Limb (tissue), 2 donors: ENCODE results near the gene DMRTC1.
"Not testable (repeated sequence)": the region's sequence is repeated elsewhere in the genome, so short reads cannot be mapped to it uniquely, and the experiment has no call there.

ENCODE experiments used
- DNase-seq, 2 donors: peaks; one replicate each; pipeline ENCODE4 v3.0.0-alpha.2; 2016; ENCODE audit errors: extremely low spot score in 2 of 2

The DMRTC1 gene, protein sequence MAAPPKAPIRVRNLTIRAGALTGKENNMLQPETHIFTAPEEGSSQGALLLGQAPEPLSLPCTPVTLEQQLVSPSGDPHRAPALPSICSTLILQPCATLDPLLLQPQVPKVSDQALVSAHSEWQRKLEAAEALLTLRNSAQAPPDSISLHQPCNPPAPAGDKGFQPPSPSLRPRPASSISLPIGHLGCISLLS

DNA sequence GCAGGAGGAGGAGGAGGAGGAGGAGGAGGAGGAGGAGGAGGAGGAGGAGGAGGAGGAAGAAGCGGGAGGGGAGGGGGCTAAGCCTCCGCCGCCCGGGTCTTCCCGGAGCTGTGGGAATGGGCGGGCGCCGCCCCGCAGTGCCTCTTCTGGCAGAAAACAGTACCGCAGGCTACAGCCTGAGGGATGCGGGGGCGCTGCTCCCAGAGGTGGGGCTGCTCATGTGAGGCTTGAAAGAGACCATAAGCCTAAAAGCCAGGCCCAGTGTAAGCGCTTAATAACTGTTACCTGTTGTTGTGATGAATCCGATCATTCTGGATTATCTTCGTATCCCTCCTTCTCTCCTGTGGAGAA, at the start of gene DMRTC1:
DMRTC1 (minus strand) TSS at position 19 of the 351 bp plus-strand sequence. CDS start 68,143 bp downstream, outside the sequence.
- DNase-seq = not testable (repeated sequence)

DNA sequence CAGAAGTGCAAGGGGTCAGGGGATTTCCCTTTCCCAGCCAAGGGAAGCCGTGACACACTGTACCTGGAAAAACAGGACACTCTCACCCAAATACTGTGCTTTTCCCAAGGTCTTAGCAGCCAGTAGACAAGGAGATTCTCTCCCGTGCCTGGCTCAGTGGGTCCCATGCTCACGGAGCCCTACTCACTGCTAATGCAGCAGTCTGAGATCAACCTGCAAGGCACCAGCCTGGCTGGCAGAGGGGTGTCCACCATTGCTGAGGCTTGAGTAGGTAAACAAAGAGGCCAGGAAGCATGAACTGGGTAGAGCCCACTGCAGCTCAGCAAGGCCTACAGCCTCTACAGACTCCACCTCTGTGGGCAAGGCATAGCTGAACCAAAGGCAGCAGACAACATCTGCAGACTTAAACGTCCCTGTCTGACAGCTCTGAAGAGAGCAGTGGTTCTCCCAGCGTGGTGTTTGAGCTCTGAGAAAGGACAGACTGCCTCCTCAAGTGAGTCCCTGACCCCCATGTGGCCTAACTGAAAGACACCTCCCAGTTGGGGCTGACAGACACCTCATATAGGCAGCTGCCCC, 37.3 kb upstream of the DMRTC1 start:
- DNase-seq = not testable (repeated sequence)

DNA sequence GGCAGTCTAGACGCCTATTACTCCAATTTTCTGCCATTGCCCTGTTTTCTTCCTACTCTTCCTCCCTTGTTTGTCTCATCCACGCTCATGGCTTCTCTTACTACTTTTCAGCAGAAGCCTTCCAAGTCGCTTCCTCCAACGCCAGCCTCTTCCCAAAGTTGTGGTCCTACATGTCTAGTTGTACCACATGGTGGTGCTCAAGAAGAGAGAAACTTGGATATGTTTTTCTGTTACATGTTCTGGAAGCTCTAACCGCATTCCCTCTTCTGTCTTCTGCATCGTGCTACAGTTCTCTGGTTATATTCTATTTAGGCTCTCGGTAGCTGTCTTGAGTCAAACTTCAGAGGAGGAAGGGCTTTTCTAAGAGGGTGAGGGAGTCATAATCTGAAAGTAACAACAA, 31.2 kb upstream of the DMRTC1 start:
- not testable (repeated sequence) for DNase-seq

DNA sequence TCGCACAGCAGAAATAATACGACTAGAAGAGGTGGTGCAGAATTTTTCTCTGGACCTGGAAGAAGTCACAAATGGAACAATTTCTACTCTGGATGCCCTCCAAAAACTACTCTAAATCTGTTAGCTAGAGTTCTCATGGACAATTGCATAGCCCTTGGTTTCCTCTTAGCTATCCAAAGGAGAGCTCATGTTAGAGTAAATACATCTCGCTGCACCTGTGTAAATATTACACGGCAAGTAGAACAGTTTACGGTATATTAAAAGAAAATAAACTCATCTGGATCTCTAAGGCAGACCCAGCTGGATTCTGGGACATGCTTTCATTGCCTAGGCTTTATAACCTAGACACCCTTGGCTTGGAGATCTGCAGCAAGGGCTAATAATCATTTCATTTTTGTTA, 28.2 kb upstream of the DMRTC1 start:
- not testable (repeated sequence) for DNase-seq

DNA sequence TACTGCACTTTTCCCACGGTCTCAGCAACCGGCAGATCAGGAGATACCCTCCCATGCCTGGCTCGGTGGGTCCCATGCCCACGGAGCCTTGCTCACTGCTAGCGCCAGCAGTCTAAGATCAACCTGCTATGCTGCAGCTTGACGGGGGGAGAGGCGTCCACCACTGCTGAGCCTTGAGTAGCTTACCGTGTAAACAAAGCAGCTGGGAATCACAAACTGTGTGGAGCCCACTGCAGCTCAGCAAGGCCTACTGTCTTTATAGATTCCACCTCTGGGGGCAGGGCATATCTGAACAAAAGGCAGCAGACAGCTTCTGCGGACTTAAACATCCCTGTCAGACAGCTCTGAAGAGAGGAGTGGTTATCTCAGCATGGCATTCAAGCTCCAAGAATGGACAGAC, 16.3 kb upstream of the DMRTC1 start:
- DNase-seq = not testable (repeated sequence)

DNA sequence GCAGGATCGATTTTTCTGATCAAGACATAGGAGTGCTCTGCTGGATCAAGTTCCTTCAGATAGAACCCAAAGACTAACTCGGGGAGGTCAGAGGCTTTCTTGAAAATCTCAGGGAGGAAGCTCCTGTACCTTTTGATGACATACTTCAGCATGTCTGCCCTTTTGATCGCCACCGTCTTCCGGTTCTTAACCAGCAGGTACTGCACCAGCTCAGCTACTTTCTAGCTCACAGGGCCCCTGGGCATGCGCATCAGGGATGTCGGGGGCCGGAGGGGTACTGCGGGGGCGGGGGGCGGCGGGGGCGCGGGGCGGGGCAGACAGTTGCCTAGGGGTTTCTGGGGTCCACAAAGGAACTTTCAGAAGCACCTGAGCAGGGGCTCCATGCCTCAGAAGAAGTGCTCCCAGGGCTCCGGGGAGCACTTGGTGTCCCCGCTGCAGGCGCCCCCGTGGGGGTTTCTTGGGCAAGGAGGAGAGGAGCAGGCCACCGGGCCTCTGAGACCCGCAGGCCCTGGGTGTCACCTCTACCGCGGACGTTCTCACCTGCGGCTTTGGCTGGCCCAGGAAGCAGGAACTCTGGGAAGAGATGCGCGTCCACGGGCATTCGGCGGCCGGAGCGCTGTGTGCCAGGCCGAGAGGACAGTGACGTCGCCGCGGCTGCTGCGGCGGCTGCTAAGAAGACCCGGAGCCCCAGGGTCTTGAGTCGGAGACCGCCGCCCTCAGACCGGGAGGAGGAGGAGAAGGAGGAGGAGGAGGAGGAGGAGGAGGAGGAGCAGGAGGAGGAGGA, 410 bp downstream of the DMRTC1 start:
- DNase-seq = not testable (repeated sequence)

DNA sequence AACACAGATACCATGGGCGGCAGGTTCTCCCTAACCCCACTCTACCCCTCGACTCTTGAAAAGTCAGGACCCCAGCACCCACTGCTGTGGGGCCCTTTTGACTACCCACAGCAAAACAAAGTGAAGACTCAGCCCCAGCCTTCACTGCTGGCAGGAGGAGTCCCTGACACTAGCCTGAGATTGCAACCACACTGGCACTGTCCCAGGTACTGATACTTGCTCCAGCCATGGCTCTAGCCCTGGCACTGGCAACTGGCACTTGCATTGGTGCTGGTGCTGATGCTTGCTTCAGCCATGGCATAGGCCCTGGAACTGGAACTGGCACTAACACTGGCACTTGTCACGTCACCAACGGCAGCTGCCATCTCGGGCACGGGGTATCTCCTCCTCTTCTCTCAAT, 1.4 kb downstream of the DMRTC1 start:
- not testable (repeated sequence) for DNase-seq

DNA sequence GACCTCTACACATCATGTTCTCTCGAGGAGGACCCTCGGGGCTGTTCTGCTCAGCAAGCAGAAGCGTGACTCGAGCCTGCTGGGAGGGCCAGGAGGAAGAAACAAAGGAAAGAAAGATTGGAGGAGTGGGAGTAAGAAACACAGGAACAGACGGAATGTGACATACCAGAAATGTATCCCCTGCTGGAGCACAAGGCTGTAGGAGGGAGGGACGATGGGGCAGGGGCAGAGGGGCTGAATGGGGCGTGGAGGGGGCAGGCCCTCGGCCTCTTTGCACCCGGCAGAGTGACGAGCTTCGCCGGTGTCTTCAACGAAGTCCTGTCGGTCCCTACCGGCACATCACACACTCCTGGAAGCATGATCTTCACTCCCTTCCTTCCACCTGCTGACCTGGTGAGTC, 5.7 kb downstream of the DMRTC1 start, which contains the start of gene FAM236A:
FAM236A (plus strand) TSS at position 301 of the 400 bp plus-strand sequence; CDS start at position 358, 57 bp downstream.
- not testable (repeated sequence) for DNase-seq

DNA sequence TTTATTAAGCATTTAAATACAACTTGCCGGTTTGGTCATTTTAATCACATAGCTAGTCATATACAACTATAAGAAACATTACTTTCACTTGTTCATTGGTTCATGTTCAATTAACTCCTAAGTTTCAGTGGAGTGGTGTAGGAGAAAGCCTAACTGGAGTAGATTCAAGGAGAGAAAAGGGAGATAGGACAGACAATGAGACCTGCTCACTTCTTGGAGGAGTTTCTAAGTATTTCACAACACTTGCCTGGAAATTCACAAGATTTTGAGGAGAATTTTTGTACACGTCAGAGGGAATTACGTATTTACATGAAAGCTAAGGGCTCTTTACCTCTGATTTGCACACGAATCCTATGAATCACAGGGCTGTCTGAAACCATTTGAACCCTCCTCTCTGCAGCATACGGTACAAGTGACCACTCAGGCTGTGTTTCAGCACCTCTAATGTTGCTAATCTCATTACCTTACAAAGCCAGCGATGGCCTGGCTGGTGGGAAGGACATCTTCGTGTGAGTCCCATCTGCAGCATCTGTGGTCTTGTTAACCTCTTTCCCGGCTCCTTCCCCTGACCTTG, 6.7 kb downstream of the DMRTC1 start:
- not testable (repeated sequence) for DNase-seq

DNA sequence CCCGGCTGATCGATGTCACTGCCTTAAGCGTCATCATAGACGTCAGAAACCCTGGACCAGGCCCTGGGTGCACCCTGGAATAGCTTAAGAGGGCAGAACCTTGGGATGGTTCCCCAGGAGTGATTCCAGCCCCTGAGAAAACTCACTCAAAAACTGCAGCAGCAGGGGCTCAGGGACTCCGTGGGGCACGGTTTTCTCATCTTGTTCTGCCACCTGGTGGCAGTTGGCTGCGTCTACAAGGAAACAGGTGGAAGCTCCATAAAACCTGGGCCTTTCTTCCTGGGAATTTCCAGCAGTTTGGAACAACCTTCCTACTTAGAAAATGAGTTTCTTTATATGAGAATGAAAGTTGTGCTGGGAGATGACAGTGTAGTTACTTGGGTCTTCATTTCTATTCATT, 7.2 kb downstream of the DMRTC1 start:
- DNase-seq = not testable (repeated sequence)

DNA sequence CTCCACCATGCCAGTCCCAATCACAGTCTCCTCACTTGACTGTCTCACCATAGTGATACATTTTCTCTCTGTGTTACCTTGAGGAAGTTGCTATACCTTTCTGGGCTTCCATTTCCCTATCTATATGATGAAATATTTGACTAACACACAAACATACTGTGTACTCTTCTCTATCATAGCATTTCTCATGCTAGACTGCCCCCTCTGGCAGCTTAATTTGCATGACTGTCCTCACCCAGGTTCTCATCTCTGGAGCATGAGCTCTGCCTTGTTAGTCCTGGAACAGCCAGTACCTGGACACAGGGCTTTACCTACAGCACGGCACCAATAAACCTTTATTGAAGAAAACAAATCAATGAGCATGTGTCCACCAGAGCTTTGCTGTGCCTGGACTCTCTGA, 11.4 kb downstream of the DMRTC1 start:
- not testable (repeated sequence) for DNase-seq

DNA sequence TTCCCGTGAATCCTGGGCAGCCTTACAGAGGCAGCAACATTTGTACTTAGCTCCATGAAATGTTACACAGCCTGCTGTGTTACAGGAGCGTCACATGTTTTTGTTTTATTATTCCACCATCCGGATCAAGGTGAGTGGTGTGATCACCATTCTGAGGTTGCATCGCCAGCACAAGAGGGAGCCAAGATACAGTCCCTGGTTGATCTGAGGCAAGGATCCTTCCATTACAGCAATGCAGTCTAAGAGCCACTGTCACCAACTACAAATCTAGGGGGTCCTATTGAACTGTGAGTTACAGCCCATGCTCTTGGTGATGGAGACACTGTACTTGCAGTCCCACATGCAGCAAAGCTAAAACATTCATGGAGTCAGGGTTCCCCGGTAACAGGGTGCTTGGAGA, 27.5 kb downstream of the DMRTC1 start:
- not testable (repeated sequence) for DNase-seq

DNA sequence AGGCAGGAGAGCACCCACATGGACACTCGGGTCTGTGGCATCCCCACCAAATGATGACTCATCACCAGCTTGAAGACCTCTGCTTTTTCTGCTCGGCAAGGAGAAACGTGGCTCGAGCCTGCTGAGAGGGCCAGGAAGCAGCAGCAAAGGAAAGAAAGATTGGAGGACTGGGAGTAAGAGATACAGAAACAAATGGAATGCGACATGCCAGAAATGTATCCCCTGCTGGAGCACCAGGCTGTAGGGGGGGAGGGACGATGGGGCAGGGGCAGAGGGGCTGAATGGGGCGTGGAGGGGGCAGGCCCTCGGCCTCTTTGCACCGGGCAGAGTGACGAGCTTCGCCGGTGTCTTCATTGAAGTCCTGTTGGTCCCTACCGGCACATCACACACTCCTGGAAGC, 31.3 kb downstream of the DMRTC1 start, which contains the start of gene FAM236C:
FAM236C (plus strand) TSS at position 301 of the 400 bp plus-strand sequence. CDS start 100 bp downstream, outside the sequence.
- DNase-seq = not testable (repeated sequence)

DNA sequence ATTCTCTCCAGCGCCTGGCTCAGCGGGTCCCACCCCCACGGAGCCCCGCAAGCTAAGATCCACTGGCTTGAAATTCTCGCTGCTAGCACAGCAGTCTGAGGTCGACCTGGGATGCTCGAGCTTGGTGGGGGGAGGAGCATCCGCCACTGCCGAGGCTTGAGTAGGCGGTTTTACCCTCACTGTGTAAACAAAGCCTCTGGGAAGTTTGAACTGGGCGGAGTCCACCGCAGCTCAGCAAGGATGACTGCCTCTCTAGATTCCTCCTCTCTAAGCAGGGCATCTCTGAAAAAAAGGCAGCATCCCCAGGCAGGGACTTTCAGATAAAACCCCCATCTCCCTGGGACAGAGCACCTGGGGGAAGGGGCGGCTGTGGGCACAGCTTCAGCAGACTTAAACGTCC, 53.9 kb downstream of the DMRTC1 start:
- DNase-seq = not testable (repeated sequence)

DNA sequence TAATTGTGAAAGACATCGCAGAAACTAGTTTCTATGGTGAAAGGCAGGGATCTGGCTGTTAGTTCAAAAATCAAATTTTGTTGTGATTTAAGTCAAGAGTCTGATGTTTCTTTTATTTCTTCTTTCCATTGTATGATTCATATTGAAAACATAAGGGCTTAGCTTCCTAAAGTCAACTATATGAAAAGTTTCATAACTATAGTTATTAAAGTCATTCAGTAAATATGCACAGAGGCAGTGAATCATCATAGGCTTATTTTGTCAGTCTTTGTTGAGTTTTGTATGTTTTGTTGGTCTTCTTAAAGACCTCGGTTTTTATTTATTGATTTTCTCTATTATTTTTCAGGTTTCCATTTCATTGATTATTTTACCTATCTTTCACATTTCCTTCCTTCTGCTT, 60.7 kb downstream of the DMRTC1 start:
- not testable (repeated sequence) for DNase-seq

DNA sequence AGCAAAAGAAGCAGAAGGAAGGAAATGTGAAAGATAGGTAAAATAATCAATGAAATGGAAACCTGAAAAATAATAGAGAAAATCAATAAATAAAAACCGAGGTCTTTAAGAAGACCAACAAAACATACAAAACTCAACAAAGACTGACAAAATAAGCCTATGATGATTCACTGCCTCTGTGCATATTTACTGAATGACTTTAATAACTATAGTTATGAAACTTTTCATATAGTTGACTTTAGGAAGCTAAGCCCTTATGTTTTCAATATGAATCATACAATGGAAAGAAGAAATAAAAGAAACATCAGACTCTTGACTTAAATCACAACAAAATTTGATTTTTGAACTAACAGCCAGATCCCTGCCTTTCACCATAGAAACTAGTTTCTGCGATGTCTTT, 106.1 kb downstream of the DMRTC1 start:
- not testable (repeated sequence) for DNase-seq

DNA sequence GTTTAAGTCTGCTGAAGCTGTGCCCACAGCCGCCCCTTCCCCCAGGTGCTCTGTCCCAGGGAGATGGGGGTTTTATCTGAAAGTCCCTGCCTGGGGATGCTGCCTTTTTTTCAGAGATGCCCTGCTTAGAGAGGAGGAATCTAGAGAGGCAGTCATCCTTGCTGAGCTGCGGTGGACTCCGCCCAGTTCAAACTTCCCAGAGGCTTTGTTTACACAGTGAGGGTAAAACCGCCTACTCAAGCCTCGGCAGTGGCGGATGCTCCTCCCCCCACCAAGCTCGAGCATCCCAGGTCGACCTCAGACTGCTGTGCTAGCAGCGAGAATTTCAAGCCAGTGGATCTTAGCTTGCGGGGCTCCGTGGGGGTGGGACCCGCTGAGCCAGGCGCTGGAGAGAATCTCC, 112.9 kb downstream of the DMRTC1 start:
- DNase-seq = not testable (repeated sequence)
